Camera-type eye (tissue), 1 donor: Measurements from ENCODE around the gene THYN1. TPM values are rescaled to one million over a fixed set of nuclear protein-coding genes. Genes with fewer than 3 reads are reported as not detected.

Experiments
- total RNA-seq: library from RNA; depleted of rRNA; stranded (reverse); fragments of >200 nt; gene quantifications from one replicate; pipeline ENCODE4 v1.2.3, GENCODE V29; 2014

THYN1 gene
- 57.5 TPM for total RNA-seq

DNA sequence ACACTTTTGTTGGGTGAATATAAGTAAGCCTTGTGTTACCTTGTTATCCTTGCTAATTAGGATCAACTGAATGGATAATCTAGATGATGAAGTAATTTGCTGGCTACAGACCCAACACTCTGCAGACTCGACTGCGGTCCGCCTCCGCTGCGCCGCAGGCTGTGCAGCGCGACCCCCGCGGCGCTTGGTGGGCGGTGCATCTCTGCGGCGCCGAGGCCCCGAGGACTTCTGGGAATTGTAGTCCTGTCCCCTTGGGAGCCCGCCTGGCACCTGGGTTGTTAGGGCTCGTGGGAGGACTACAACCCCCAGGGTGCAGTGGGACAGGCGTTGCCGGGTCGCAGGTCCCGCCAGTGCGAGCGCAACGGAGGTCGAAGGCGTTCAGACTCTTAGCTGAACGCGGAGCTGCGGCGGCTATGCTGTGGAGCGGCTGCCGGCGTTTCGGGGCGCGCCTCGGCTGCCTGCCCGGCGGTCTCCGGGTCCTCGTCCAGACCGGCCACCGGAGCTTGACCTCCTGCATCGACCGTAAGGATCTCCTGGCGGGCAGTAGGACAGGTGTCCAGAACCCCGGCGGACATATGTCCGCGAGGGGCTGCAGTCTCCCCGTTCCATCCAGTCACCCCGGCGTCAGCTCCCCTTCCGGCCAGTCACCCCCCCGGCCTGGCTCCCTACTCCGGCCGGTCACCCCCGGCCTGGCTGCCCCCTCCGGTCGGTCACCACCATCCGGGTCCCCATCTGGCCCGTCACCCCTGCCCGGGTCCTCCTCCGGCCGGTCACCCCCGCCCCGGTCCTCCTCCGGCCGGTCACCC is at the start of gene THYN1, which contains the start of gene ACAD8:
Gene THYN1 (minus strand): TSS at position 165 of the 806 bp plus-strand sequence. CDS start 470 bp downstream, outside the sequence.
Gene ACAD8 (plus strand): TSS at position 381 of the 806 bp plus-strand sequence. CDS start 33 bp downstream, at position 414.

DNA sequence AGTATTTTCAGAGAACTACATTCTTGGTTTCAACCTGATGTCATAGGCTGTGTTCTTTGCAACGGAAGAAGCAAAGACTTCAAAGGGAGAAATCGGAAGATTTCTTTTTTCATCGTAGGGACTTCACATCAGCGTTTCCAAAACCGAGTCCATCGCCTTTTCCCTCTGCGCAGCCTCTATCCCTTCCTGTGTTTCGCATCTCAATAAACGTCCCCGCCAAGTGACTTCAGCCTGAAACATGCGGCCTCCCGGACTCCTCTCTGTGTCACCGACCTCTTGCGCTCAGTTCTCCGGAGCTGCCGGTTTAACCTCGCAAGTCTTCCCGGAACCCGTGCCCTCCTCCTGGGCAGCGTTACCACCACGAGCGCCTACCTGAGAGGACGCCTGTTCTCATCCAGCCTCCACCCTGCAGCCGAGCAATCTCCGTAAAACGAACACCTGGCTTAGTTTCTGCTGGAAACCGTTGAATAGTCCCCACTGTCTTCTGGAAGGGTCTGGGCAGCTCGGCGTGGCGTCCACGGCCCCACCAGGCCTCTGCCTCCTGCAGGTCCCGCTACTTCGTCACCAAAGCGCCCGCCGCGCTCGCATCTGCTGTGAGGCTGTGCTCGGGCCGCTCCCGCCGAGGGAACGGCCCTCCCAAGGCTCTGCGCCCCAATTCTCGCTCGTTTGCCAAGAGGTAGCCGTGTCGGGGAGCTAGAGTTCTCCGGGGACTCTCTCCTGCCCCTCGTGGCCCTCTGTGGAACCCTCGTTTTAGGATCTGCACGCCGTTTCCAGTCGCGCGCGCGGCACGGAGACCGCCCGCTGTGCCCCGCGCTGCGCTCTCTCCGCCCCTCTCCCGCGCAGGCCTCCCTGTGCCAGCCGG is 22.6 kb upstream of the THYN1 start, which contains the start of gene GLB1L3:
Gene GLB1L3 (plus strand): TSS at position 846 of the 862 bp plus-strand sequence. CDS start 362 bp downstream, outside the sequence.

DNA sequence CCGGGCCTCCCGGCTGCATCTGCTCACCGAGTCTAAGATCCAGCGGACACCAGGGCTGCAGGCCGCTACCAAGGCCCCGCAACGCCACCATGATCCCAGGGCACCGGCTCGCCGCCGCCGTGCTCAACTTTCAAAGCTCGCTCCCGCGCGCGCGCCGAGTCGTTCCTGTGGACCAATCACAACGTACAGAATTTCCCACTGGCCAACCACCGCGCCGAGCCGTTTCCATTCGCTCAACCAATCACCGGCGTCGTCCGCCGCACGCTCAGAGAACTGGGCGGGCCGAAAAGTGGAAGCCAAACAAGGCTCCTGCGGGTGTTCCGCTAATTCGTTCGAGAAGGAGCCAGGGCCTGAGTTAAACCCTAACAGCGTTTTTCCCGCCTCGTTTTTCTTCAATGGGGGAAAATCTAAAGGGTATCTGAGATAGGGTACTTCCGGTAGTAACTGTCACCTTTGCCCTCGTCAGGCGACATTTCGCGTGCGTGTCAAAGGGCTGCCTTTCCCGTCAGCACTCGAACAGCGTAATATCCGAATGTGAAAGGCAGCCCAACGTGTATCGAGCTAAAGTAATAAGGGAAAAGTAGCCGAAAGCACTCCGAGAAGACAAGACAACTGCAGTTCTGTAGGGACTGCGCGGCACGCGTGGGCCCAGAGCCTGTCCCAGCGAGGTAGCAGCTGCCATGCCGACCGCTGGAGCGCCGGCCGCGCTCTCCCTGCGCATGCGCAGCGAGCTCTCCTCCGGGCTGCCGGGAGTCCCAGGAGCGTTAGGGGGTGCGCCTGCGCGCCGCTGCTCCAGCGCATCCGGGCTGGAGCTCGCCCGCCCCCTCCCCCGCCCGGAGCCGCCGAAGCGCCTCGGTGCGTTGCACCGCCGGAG is 29.1 kb downstream of the THYN1 start, which contains the start of the genes NCAPD3 and VPS26B:
Gene NCAPD3 (minus strand): TSS at position 132 of the 874 bp plus-strand sequence. CDS start 41 bp downstream, at position 91.
Gene VPS26B (plus strand): TSS at position 836 of the 874 bp plus-strand sequence. CDS start 452 bp downstream, outside the sequence.

Other genes starting within 250 kb of the THYN1 start
- gene JAM3, start 184.3 kb downstream of the THYN1 start, total RNA-seq = 125 TPM
- 26.9 TPM for gene NCAPD3, start 29.4 kb downstream of the THYN1 start, total RNA-seq
- gene VPS26B, start 28.7 kb downstream of the THYN1 start, total RNA-seq = 55.9 TPM
- 33.5 TPM for gene ACAD8, start 216 bp upstream of the THYN1 start, total RNA-seq
- 0.71 TPM for gene GLB1L3, start 23.0 kb upstream of the THYN1 start, total RNA-seq
- gene GLB1L2, start 78.6 kb upstream of the THYN1 start, total RNA-seq = 8.7 TPM
- gene B3GAT1, start 158.9 kb upstream of the THYN1 start, total RNA-seq = 19.8 TPM